K562 (cell line): ENCODE results near the gene FAM171A2. TPM values are rescaled to one million over a fixed set of nuclear protein-coding genes. Genes with fewer than 3 reads are reported as not detected.

ENCODE experiments used
- ATAC-seq: fragments of 200-7000 bp; cut with Tn5 transposase; 3 replicates; pipeline ENCODE4 v1.9.1; 2020; ENCODE audit warnings: moderate library complexity
- BruUV-seq: library from RNA; stranded (reverse); fragments of 400-500 nt; replicated peaks from 2 replicates; lab custom pipeline; 2021; lab: Mats Ljungman, UMichigan
- CTCF ChIA-PET: fragments of 300-600 bp; formaldehyde crosslinking; extraction: SDS; loops from one replicate; lab custom pipeline; 2021; ENCODE audit warnings: low intra/inter-chr PET ratio; lab: Yijun Ruan, JAX
- POLR2A ChIA-PET: fragments of 300-600, 350-650 bp; sonication (Branson Sonifier 250); formaldehyde crosslinking; extraction: SDS; loops from one replicate; lab custom pipeline; 2021; ENCODE audit warnings: antibody characterized with exemption, inconsistent platforms; lab: Yijun Ruan, JAX
- DNase-seq, 4 experiments: peaks; one replicate each; pipeline versions ENCODE4 v3.0.0 to v3.0.0-alpha.2; 2011 to 2018; ENCODE audit warnings: low spot score in 3 of 4, mixed read lengths in 3 of 4; ENCODE audit errors: extremely low read depth in 1 of 4
- FAIRE-seq: peaks from 2 replicates; lab custom pipeline; 2011; peaks lifted over from hg19 to GRCh38; lab: Jason Lieb, UNC
- H2AFZ ChIP-seq: 2 replicates; pipeline ENCODE4 v1.6.0; 2011; ENCODE audit warnings: low read depth, low read length, control low read depth, inconsistent platforms
- H3K27ac ChIP-seq: fragments of 200-600 bp; 3 replicates; pipeline ENCODE4 v1.8.0; 2011; ENCODE audit warnings: low read depth, mild to moderate bottlenecking, control low read depth, inconsistent platforms, low read length, moderate library complexity, mixed read lengths; ENCODE audit errors: extremely low read depth
- H3K27me3 ChIP-seq, 2 experiments: fragments of 300-600 bp in 1 of 2; 2 replicates in 1 of 2; 3 replicates in 1 of 2; pipeline versions ENCODE4 v1.6.0 to v1.8.0; 2011; ENCODE audit warnings: inconsistent platforms in 2 of 2, low read length in 2 of 2, mild to moderate bottlenecking in 1 of 2, mixed read lengths in 1 of 2, moderate library complexity in 1 of 2; ENCODE audit not compliant: control insufficient read depth in 2 of 2, insufficient read depth in 2 of 2
- H3K36me3 ChIP-seq: fragments of 300-600 bp; 3 replicates; pipeline ENCODE4 v1.8.0; 2011; ENCODE audit warnings: mild to moderate bottlenecking, low read length, inconsistent platforms; ENCODE audit not compliant: control insufficient read depth, insufficient read depth
- H3K4me1 ChIP-seq, 2 experiments: fragments of 200-600 bp in 1 of 2; replicated peaks in 1 of 2; 2 replicates in 1 of 2; 3 replicates in 1 of 2; pipeline versions ENCODE4 v1.5.1 to v1.8.0; 2011; ENCODE audit warnings: inconsistent platforms in 2 of 2, low read length in 2 of 2, mild to moderate bottlenecking in 1 of 2, mixed read lengths in 1 of 2, moderate library complexity in 1 of 2; ENCODE audit not compliant: control insufficient read depth in 2 of 2, insufficient read depth in 2 of 2
- H3K4me2 ChIP-seq: 2 replicates; pipeline ENCODE4 v1.6.1; 2011; ENCODE audit warnings: low read length, control low read depth, inconsistent platforms, mixed read lengths; ENCODE audit not compliant: insufficient read depth
- H3K4me3 ChIP-seq: fragments of 200-600 bp; sonication (generic), shearing (Covaris generic); 2 replicates; pipeline ENCODE4 v1.5.1; 2016; ENCODE audit warnings: control low read depth, inconsistent platforms
- H3K79me2 ChIP-seq: fragments of 200-600 bp; 3 replicates; pipeline ENCODE4 v1.8.0; 2011; ENCODE audit warnings: low read length, inconsistent platforms; ENCODE audit not compliant: control insufficient read depth, insufficient read depth
- H3K9ac ChIP-seq, 2 experiments: 2 replicates each; pipeline versions ENCODE4 v1.6.0 to v1.6.1; 2011; ENCODE audit warnings: low read depth in 2 of 2, low read length in 2 of 2, control low read depth in 1 of 2, inconsistent platforms in 1 of 2, mild to moderate bottlenecking in 1 of 2, mixed read lengths in 1 of 2; ENCODE audit not compliant: insufficient read depth in 1 of 2
- H3K9me1 ChIP-seq: one replicate; pipeline ENCODE4 v1.6.0; 2011; ENCODE audit warnings: inconsistent platforms, mild to moderate bottlenecking, low read length, moderate library complexity; ENCODE audit not compliant: control insufficient read depth, insufficient read depth
- H3K9me3 ChIP-seq: replicated peaks from 2 replicates; pipeline ENCODE4 v1.5.1; 2011; ENCODE audit warnings: low read depth, low read length, inconsistent platforms; ENCODE audit not compliant: control insufficient read depth, insufficient read depth
- H4K20me1 ChIP-seq: replicated peaks from 2 replicates; pipeline ENCODE4 v1.6.1; 2011; ENCODE audit warnings: low read length, inconsistent platforms, mixed read lengths; ENCODE audit not compliant: control insufficient read depth, insufficient read depth
- CBFA2T3 ChIP-seq: fragments of 450-650 bp; IDR thresholded peaks from 2 replicates; pipeline ENCODE4 v1.6.1; 2017
- CHCHD3 ChIP-seq: fragments of 250-450 bp; sonication (Bioruptor Pico); IDR thresholded peaks from 2 replicates; pipeline ENCODE4 v2.1.2; 2022; ENCODE audit warnings: mild to moderate bottlenecking
- CHD2 ChIP-seq: IDR thresholded peaks from 2 replicates; pipeline ENCODE4 v1.6.1; 2011; ENCODE audit warnings: low read depth, low read length
- DACH1 ChIP-seq: fragments of 450-650 bp; IDR thresholded peaks from 2 replicates; pipeline ENCODE4 v1.6.1; 2018; ENCODE audit not compliant: partially characterized antibody
- HNRNPLL ChIP-seq: fragments of 200-400 bp; formaldehyde crosslinking; IDR thresholded peaks from 2 replicates; pipeline ENCODE4 v1.6.1; 2017; ENCODE audit warnings: low read length, low read depth, mild to moderate bottlenecking; ENCODE audit not compliant: poor library complexity, severe bottlenecking
- KAT8 ChIP-seq: fragments of 450-650 bp; IDR thresholded peaks from 2 replicates; pipeline ENCODE4 v1.6.1; 2016; ENCODE audit warnings: low read depth, mild to moderate bottlenecking
- NRF1 ChIP-seq, 2 experiments: fragments of 450-650 bp; IDR thresholded peaks in 1 of 2; conservative IDR thresholded peaks in 1 of 2; 2 replicates each; pipeline ENCODE4 v1.6.1; 2014; ENCODE audit warnings: mild to moderate bottlenecking in 2 of 2
- PHF8 ChIP-seq: fragments of 200-600 bp; sonication (generic); IDR thresholded peaks from 2 replicates; pipeline ENCODE4 v1.6.1; 2012; ENCODE audit warnings: mixed run types, mild to moderate bottlenecking, inconsistent platforms, low read length, moderate library complexity, borderline replicate concordance
- POLR2G ChIP-seq: fragments of 200-400 bp; formaldehyde crosslinking; IDR thresholded peaks from 2 replicates; pipeline ENCODE4 v1.6.1; 2017; ENCODE audit warnings: low read depth, mild to moderate bottlenecking, antibody characterized with exemption, low read length, moderate library complexity
- RFX7 ChIP-seq: fragments of 250-450 bp; sonication (Bioruptor Pico); IDR thresholded peaks from 2 replicates; pipeline ENCODE4 v1.5.1; 2021; ENCODE audit warnings: mild to moderate bottlenecking
- SMAD3 ChIP-seq: fragments of 450-650 bp; formaldehyde crosslinking; conservative IDR thresholded peaks from 2 replicates; pipeline ENCODE4 v1.4.0; 2020; ENCODE audit warnings: mild to moderate bottlenecking
- WGBS: fragments of 100-300 bp; shearing (Covaris generic); methylation state at CpG from one replicate; pipeline ENCODE4 v1.1.6; 2016; ENCODE audit warnings: low coverage, mixed read lengths; ENCODE audit not compliant: insufficient coverage; ENCODE audit errors: missing lambda C conversion rate; 5-methylcytosine and 5-hydroxymethylcytosine counted together
- in situ Hi-C: fragments of 300-500 bp; cut with MboI; formaldehyde crosslinking; loops from 4 replicates; pipeline ENCODE4 v1.15.0; 2018; ENCODE audit warnings: inconsistent platforms, mixed read lengths
- intact Hi-C: fragments of 100-400 bp; cut with micrococcal nuclease; formaldehyde crosslinking; loops from 2 replicates; pipeline ENCODE4 v1.14.2; 2022
- polyA plus RNA-seq, 8 experiments: library from polyadenylated mRNA; depleted of rRNA in 4 of 8; stranded (reverse) in 5 of 8; unstranded in 3 of 8; fragments of >200 nt; fragmentation: Nextera tagmentation in 2 of 8; fragmentation: Illumina TruSeq in 1 of 8; extraction: Ambion mirVana in 2 of 8; extraction: Trizol in 1 of 8; gene quantifications; 2 replicates each; pipeline versions ENCODE4 v1.2.1 to v1.2.3, GENCODE V29; 2011 to 2014; ENCODE audit warnings: inconsistent platforms in 1 of 8, missing spikeins in 1 of 8
- total RNA-seq, 7 experiments: library from RNA; depleted of rRNA in 6 of 7; stranded (reverse); fragments of >200 nt in 6 of 7; fragmentation: Illumina TruSeq in 2 of 7; extraction: Trizol in 2 of 7; gene quantifications; 2 replicates each; pipeline versions ENCODE4 v1.2.1 to v1.2.3, GENCODE V29; 2011 to 2021; ENCODE audit warnings: low replicate concordance in 1 of 7
- TF ChIP-seq, protein P1 (sequence below): sonication (generic); formaldehyde crosslinking; IDR thresholded peaks from 2 replicates; pipeline ENCODE4 v1.8.0; 2022; ENCODE audit warnings: missing genetic modification reagents, mild to moderate bottlenecking, moderate library complexity, borderline replicate concordance
- TF ChIP-seq, protein P2 (sequence below): fragments of 450-650 bp; formaldehyde crosslinking; conservative IDR thresholded peaks from 2 replicates; pipeline ENCODE4 v1.4.0; 2022; ENCODE audit warnings: mild to moderate bottlenecking, missing genetic modification characterization
- TF ChIP-seq, protein P3 (sequence below): sonication (generic); IDR thresholded peaks from 2 replicates; pipeline ENCODE4 v1.6.1; 2016

FAM171A2 gene
- total and polyA plus RNA-seq, 9 of the 15 experiments (the other 6 are each of a cell fraction or from before 2014, with no cell fraction given), result 0.10 to 10.2 (median 2.0) TPM; not detected in 1

DNA sequence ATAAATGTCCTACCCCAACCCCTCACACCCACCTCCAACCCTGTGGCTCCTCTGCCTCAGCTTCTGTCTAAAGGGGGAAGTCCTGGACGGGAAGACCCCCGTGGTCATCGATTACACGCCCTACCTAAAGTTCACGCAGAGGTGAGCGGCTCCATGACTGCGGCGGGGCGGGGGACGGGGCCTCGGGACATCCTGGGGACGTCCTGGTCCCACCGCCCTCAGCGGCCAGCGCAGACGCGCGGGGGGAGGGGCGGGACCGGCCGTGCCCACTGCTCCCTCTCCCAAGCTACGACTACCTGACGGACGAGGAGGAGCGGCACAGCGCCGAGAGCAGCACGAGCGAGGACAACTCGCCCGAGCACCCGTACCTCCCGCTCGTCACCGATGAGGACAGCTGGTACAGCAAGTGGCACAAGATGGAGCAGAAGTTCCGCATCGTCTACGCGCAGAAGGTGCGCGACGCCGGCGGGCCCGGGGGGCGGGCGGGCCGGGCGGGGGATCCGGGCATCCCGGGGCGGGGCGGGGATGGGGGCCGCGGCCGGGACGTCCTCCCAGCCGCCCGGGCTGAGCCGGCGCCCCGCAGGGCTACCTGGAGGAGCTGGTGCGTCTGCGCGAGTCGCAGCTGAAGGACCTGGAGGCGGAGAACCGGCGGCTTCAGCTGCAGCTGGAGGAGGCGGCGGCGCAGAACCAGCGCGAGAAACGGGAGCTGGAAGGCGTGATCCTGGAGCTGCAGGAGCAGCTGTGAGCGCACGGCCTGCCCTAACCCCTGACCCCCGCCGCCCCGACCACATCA is 48.6 kb downstream of the FAM171A2 start:
- H4K20me1 ChIP-seq, result peaks cover 8% of the 10 kb centered on the region; the same call in 1 of the 2 replicates
- no peaks in the 10 kb centered on the region for H3K9me3 ChIP-seq
- H3K4me1 ChIP-seq, result peaks cover 5 to 47% of the 10 kb centered on the region in 2 experiments; a peak in 3 of 5 replicates
- FAIRE-seq, result no peak
- ChIA-PET CTCF (no interaction called here), POLR2A (interaction anchor here (1.1 kb wide), 1 partner anchor 10 kb away, joined by 9 read pairs; the partner anchor contains the start of gene SLC25A39)
- no peaks in the 10 kb centered on the region for H3K79me2 ChIP-seq
- intact Hi-C loops (no loop called here), in situ Hi-C loops (no loop called here)
- peak; percentile 34 for ATAC-seq
- TF ChIP-seq HNRNPLL, result no peak
- no peak for TF ChIP-seq SMAD3 (CRISPR knock-in tag)
- no peak for TF ChIP-seq RFX7 (CRISPR knock-in tag)
- TF ChIP-seq, protein P1, sequence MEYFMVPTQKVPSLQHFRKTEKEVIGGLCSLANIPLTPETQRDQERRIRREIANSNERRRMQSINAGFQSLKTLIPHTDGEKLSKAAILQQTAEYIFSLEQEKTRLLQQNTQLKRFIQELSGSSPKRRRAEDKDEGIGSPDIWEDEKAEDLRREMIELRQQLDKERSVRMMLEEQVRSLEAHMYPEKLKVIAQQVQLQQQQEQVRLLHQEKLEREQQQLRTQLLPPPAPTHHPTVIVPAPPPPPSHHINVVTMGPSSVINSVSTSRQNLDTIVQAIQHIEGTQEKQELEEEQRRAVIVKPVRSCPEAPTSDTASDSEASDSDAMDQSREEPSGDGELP (CRISPR knock-in tag), result peak; percentile 78
- TF ChIP-seq DACH1, result no peak
- peak; percentile 80 for TF ChIP-seq CHD2
- TF ChIP-seq NRF1 (conservative IDR thresholded peaks at IDR 0.05 in 1 of 2, IDR thresholded peaks at IDR 0.05 in 1 of 2), result peak; percentile 22 to 31; a peak in 2 of 4 replicates
- TF ChIP-seq CBFA2T3, result no peak
- 0 out of 2 replicates have a peak, but pooled peaks have one; percentile 11 for TF ChIP-seq POLR2G
- TF ChIP-seq, protein P2, sequence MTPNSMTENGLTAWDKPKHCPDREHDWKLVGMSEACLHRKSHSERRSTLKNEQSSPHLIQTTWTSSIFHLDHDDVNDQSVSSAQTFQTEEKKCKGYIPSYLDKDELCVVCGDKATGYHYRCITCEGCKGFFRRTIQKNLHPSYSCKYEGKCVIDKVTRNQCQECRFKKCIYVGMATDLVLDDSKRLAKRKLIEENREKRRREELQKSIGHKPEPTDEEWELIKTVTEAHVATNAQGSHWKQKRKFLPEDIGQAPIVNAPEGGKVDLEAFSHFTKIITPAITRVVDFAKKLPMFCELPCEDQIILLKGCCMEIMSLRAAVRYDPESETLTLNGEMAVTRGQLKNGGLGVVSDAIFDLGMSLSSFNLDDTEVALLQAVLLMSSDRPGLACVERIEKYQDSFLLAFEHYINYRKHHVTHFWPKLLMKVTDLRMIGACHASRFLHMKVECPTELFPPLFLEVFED (CRISPR knock-in tag), result no peak
- no peak for TF ChIP-seq KAT8
- TF ChIP-seq CHCHD3 (CRISPR knock-in tag), result no peak
- TF ChIP-seq, protein P3, sequence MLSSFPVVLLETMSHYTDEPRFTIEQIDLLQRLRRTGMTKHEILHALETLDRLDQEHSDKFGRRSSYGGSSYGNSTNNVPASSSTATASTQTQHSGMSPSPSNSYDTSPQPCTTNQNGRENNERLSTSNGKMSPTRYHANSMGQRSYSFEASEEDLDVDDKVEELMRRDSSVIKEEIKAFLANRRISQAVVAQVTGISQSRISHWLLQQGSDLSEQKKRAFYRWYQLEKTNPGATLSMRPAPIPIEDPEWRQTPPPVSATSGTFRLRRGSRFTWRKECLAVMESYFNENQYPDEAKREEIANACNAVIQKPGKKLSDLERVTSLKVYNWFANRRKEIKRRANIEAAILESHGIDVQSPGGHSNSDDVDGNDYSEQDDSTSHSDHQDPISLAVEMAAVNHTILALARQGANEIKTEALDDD, result no peak
- TF ChIP-seq PHF8, result no peak
- peak overlapping the region in 1 of 2 experiments; percentile 72; a peak in 2 of 4 replicates for H3K9ac ChIP-seq
- no peak overlapping the region; the same call in 1 of the 2 replicates for H3K4me3 ChIP-seq
- peak; percentile 48 to 62 (median 58) for DNase-seq
- no peak overlapping the region for H3K27ac ChIP-seq
- peaks cover 6% of the 10 kb centered on the region for H3K9me1 ChIP-seq
- peaks cover 3 to 38% of the 10 kb centered on the region in 2 experiments; a peak in 4 of 5 replicates for H3K27me3 ChIP-seq
- WGBS, result 5% methylated on average over 31 of the region's 81 CpGs
- H3K4me2 ChIP-seq, result peak overlapping the region; percentile 58
- BruUV-seq, result no TSS peak
- no peak overlapping the region for H2AFZ ChIP-seq
- peaks cover 15% of the 10 kb centered on the region; the same call in 2 of the 3 replicates for H3K36me3 ChIP-seq
